K562 (cell line): ENCODE results near the gene DYNLL1. TPM values are rescaled to one million over a fixed set of nuclear protein-coding genes. Genes with fewer than 3 reads are reported as not detected.
A peak's percentile ranks its signal among the peaks of the same experiment; 100 is the strongest.

Experiments used
- ELF2 ChIP-seq: fragments of 250-450 bp; sonication (Bioruptor Pico); IDR thresholded peaks from 2 replicates; pipeline ENCODE4 v1.5.0; 2021; ENCODE audit warnings: mild to moderate bottlenecking
- ETS2 ChIP-seq: IDR thresholded peaks from 2 replicates; pipeline ENCODE4 v1.6.1; 2016; ENCODE audit warnings: borderline replicate concordance, missing genetic modification characterization, mild to moderate bottlenecking, moderate library complexity, missing compliant biosample characterization; ENCODE audit not compliant: poor library complexity, severe bottlenecking
- ETV1 ChIP-seq: fragments of 450-650 bp; conservative IDR thresholded peaks from 2 replicates; pipeline ENCODE4 v1.6.1; 2016; ENCODE audit warnings: missing genetic modification characterization, control low read depth, low read depth, missing compliant biosample characterization
- HNRNPH1 ChIP-seq: fragments of 200-400 bp; formaldehyde crosslinking; optimal IDR thresholded peaks from 2 replicates; pipeline ENCODE3; 2017; ENCODE audit warnings: low read depth, mild to moderate bottlenecking, low read length, moderate library complexity
- NR4A1 ChIP-seq, 2 experiments: fragments of 250-450 bp in 1 of 2; fragments of 450-650 bp in 1 of 2; sonication (Bioruptor Pico) in 1 of 2; IDR thresholded peaks; 2 replicates each; pipeline versions ENCODE4 v1.4.0 to v1.6.1; 2016 to 2020; ENCODE audit warnings: mild to moderate bottlenecking in 2 of 2, missing compliant biosample characterization in 1 of 2, missing genetic modification characterization in 1 of 2, moderate library complexity in 1 of 2
- PATZ1 ChIP-seq: fragments of 250-450 bp; sonication (Bioruptor Pico); IDR thresholded peaks from 2 replicates; pipeline ENCODE4 v1.5.0; 2020; ENCODE audit warnings: mild to moderate bottlenecking, borderline replicate concordance
- PRPF4 ChIP-seq: fragments of 200-400 bp; formaldehyde crosslinking; IDR thresholded peaks from one replicate; pipeline ENCODE4 v1.6.1; 2017; ENCODE audit warnings: low read length, low read depth, mild to moderate bottlenecking; ENCODE audit not compliant: insufficient read depth, poor library complexity, severe bottlenecking
- RFX1 ChIP-seq: fragments of 450-650 bp; IDR thresholded peaks from 2 replicates; pipeline ENCODE4 v1.6.1; 2016; ENCODE audit warnings: mild to moderate bottlenecking, moderate library complexity
- SNAPC5 ChIP-seq: fragments of 250-450 bp; sonication (Bioruptor Pico); IDR thresholded peaks from 2 replicates; pipeline ENCODE4 v1.8.0; 2021; ENCODE audit warnings: moderate library complexity, mild to moderate bottlenecking, inconsistent platforms
- SPI1 ChIP-seq: IDR thresholded peaks from 2 replicates; pipeline ENCODE4 v1.6.1; 2011; ENCODE audit warnings: low read depth, low read length, control low read depth, borderline replicate concordance
- U2AF1 ChIP-seq: fragments of 200-400 bp; formaldehyde crosslinking; optimal IDR thresholded peaks from 2 replicates; pipeline ENCODE3; 2017; ENCODE audit warnings: mild to moderate bottlenecking, low read depth, low read length, moderate library complexity
- ZNF184 ChIP-seq: sonication (generic); formaldehyde crosslinking; IDR thresholded peaks from 2 replicates; pipeline ENCODE4 v1.5.0; 2020; ENCODE audit warnings: missing genetic modification reagents
- ZNF282 ChIP-seq: sonication (generic); formaldehyde crosslinking; IDR thresholded peaks from 2 replicates; pipeline ENCODE4 v1.8.1; 2023; ENCODE audit warnings: missing genetic modification reagents
- ZNF311 ChIP-seq: fragments of 250-450 bp; sonication (Bioruptor Pico); IDR thresholded peaks from 2 replicates; pipeline ENCODE4 v1.4.0; 2020; ENCODE audit warnings: mild to moderate bottlenecking, moderate library complexity
- ZNF551 ChIP-seq: fragments of 250-450 bp; sonication (Bioruptor Pico); IDR thresholded peaks from 2 replicates; pipeline ENCODE4 v1.5.0; 2021; ENCODE audit warnings: mild to moderate bottlenecking, moderate library complexity
- ZNF589 ChIP-seq: fragments of 200-800 bp; sonication (Bioruptor generic); IDR thresholded peaks from 2 replicates; pipeline ENCODE4 v1.6.1; 2016; ENCODE audit warnings: low read depth, missing genetic modification characterization, missing compliant biosample characterization
- polyA plus RNA-seq, 8 experiments: library from polyadenylated mRNA; depleted of rRNA in 4 of 8; stranded (reverse) in 5 of 8; unstranded in 3 of 8; fragments of >200 nt; fragmentation: Nextera tagmentation in 2 of 8; fragmentation: Illumina TruSeq in 1 of 8; extraction: Ambion mirVana in 2 of 8; extraction: Trizol in 1 of 8; gene quantifications; 2 replicates each; pipeline versions ENCODE4 v1.2.1 to v1.2.3, GENCODE V29; 2011 to 2014; ENCODE audit warnings: inconsistent platforms in 1 of 8, missing spikeins in 1 of 8
- total RNA-seq, 7 experiments: library from RNA; depleted of rRNA in 6 of 7; stranded (reverse); fragments of >200 nt in 6 of 7; fragmentation: Illumina TruSeq in 2 of 7; extraction: Trizol in 2 of 7; gene quantifications; 2 replicates each; pipeline versions ENCODE4 v1.2.1 to v1.2.3, GENCODE V29; 2011 to 2021; ENCODE audit warnings: low replicate concordance in 1 of 7
- TF ChIP-seq, protein P1 (sequence below): sonication (generic); formaldehyde crosslinking; IDR thresholded peaks from 2 replicates; pipeline ENCODE4 v1.8.1; 2023; ENCODE audit warnings: mild to moderate bottlenecking, missing genetic modification reagents
- TF ChIP-seq, protein P2 (sequence below), 2 experiments: fragments of 450-650 bp; IDR thresholded peaks; 2 replicates each; pipeline ENCODE4 v1.6.1; 2018; ENCODE audit warnings: mild to moderate bottlenecking in 2 of 2, low read depth in 1 of 2; ENCODE audit not compliant: partially characterized antibody in 2 of 2

The DYNLL1 gene
- total and polyA plus RNA-seq, 9 of the 15 experiments (the other 6 are each of a cell fraction or from before 2014, with no cell fraction given) = 303 to 1,112 (median 468) TPM

- peak; percentile 10; the same call in 1 of the 2 replicates for TF ChIP-seq NR4A1 (CRISPR knock-in tag; IDR thresholded peaks at IDR 0.05)
- TF ChIP-seq NR4A1 (tag; IDR thresholded peaks at IDR 0.05) = no peak; the same call in 1 of the 2 replicates
- TF ChIP-seq ZNF282 (CRISPR knock-in tag) = no peak
- no peak for TF ChIP-seq PATZ1
- no peak for TF ChIP-seq SNAPC5
- TF ChIP-seq, protein P1, sequence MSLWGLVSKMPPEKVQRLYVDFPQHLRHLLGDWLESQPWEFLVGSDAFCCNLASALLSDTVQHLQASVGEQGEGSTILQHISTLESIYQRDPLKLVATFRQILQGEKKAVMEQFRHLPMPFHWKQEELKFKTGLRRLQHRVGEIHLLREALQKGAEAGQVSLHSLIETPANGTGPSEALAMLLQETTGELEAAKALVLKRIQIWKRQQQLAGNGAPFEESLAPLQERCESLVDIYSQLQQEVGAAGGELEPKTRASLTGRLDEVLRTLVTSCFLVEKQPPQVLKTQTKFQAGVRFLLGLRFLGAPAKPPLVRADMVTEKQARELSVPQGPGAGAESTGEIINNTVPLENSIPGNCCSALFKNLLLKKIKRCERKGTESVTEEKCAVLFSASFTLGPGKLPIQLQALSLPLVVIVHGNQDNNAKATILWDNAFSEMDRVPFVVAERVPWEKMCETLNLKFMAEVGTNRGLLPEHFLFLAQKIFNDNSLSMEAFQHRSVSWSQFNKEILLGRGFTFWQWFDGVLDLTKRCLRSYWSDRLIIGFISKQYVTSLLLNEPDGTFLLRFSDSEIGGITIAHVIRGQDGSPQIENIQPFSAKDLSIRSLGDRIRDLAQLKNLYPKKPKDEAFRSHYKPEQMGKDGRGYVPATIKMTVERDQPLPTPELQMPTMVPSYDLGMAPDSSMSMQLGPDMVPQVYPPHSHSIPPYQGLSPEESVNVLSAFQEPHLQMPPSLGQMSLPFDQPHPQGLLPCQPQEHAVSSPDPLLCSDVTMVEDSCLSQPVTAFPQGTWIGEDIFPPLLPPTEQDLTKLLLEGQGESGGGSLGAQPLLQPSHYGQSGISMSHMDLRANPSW (CRISPR knock-in tag) = no peak
- no peak for TF ChIP-seq ETS2 (tag)
- no peak for TF ChIP-seq ZNF589 (CRISPR knock-in tag)
- no peak for TF ChIP-seq HNRNPH1
- TF ChIP-seq PRPF4 = no peak
- no peak for TF ChIP-seq ZNF184
- no peak for TF ChIP-seq ZNF551
- TF ChIP-seq ETV1 (tag) = peak; percentile 54
- no peak for TF ChIP-seq RFX1
- TF ChIP-seq ZNF311 (CRISPR knock-in tag) = no peak
- no peak for TF ChIP-seq U2AF1
- no peak for TF ChIP-seq SPI1
- TF ChIP-seq ELF2 (CRISPR knock-in tag) = no peak
- TF ChIP-seq, protein P2, sequence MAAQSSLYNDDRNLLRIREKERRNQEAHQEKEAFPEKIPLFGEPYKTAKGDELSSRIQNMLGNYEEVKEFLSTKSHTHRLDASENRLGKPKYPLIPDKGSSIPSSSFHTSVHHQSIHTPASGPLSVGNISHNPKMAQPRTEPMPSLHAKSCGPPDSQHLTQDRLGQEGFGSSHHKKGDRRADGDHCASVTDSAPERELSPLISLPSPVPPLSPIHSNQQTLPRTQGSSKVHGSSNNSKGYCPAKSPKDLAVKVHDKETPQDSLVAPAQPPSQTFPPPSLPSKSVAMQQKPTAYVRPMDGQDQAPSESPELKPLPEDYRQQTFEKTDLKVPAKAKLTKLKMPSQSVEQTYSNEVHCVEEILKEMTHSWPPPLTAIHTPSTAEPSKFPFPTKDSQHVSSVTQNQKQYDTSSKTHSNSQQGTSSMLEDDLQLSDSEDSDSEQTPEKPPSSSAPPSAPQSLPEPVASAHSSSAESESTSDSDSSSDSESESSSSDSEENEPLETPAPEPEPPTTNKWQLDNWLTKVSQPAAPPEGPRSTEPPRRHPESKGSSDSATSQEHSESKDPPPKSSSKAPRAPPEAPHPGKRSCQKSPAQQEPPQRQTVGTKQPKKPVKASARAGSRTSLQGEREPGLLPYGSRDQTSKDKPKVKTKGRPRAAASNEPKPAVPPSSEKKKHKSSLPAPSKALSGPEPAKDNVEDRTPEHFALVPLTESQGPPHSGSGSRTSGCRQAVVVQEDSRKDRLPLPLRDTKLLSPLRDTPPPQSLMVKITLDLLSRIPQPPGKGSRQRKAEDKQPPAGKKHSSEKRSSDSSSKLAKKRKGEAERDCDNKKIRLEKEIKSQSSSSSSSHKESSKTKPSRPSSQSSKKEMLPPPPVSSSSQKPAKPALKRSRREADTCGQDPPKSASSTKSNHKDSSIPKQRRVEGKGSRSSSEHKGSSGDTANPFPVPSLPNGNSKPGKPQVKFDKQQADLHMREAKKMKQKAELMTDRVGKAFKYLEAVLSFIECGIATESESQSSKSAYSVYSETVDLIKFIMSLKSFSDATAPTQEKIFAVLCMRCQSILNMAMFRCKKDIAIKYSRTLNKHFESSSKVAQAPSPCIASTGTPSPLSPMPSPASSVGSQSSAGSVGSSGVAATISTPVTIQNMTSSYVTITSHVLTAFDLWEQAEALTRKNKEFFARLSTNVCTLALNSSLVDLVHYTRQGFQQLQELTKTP (IDR thresholded peaks at IDR 0.05; ENCODE audit: low read depth in 1 of 2, partially characterized antibody in 2 of 2) = peak; percentile 64 to 87
Measured at GRCh38 chr12:120528861-120529525, 33.1 kb downstream of the DYNLL1 start, which contains the start of gene COQ5 (continued).
